K562 treated with DMSO at 1 percent for 24 hours (cell line): ENCODE measurements around the gene SYNE4. TPM values are rescaled to one million over a fixed set of nuclear protein-coding genes. Genes with fewer than 3 reads are reported as not detected.

Source experiments
- total RNA-seq: library from RNA; unstranded; fragments of 300-600 nt; gene quantifications from 2 replicates; pipeline ENCODE4 v1.2.3, GENCODE V29; 2022; ENCODE audit warnings: low read depth; ENCODE audit not compliant: insufficient read depth

The SYNE4 gene
- total RNA-seq, result 0.51 TPM in 1 of 2 replicates, not detected in the other

GRCh38 chr19:36008336-36008978, at the start of gene SYNE4:
SYNE4 (minus strand) TSS chr19:36008813; CDS start chr19:36008681, 132 bp downstream.

GRCh38 chr19:36054733-36055686, 46.4 kb upstream of the SYNE4 start, which contains the start of gene WDR62:
WDR62 (plus strand) TSS chr19:36054897; CDS start chr19:36054972, 75 bp downstream.

GRCh38 chr19:36054119-36054732, 45.6 kb upstream of the SYNE4 start, which contains the start of gene THAP8:
THAP8 (minus strand) TSS chr19:36054285; CDS start chr19:36054217, 68 bp downstream.

GRCh38 chr19:36032251-36033104, 23.9 kb upstream of the SYNE4 start, which contains the start of gene CLIP3:
CLIP3 (minus strand) TSS chr19:36032873; CDS start chr19:36032357, 516 bp downstream.

GRCh38 chr19:36014012-36014924, 5.7 kb upstream of the SYNE4 start, which contains the start of gene ALKBH6:
ALKBH6 (minus strand) TSS chr19:36014213; CDS start chr19:36013397, 816 bp downstream.

GRCh38 chr19:35995048-35995993, 13.3 kb downstream of the SYNE4 start, which contains the start of gene SDHAF1:
SDHAF1 (plus strand) TSS chr19:35995188; CDS start chr19:35995275, 87 bp downstream.

Other genes with a start within 250 kb of the SYNE4 start
- 5.7 and 6.1 TPM in 2 replicates for gene ARHGAP33, start 233.2 kb downstream of the SYNE4 start, total RNA-seq
- not detected in 2 replicates for gene PRODH2, start 196.0 kb downstream of the SYNE4 start, total RNA-seq
- 2.2 and 2.4 TPM in 2 replicates for gene NPHS1, start 156.3 kb downstream of the SYNE4 start, total RNA-seq
- 0.24 TPM in 1 of 2 replicates, not detected in the other for gene KIRREL2, start 151.9 kb downstream of the SYNE4 start, total RNA-seq
- 21.4 and 23.2 TPM in 2 replicates for gene APLP1, start 140.2 kb downstream of the SYNE4 start, total RNA-seq
- gene NFKBID, start 108.3 kb downstream of the SYNE4 start, total RNA-seq, result 6.9 and 7.5 TPM in 2 replicates
- gene HCST, start 106.3 kb downstream of the SYNE4 start, total RNA-seq, result not detected in 2 replicates
- 24.5 and 26.3 TPM in 2 replicates for gene TYROBP, start 100.5 kb downstream of the SYNE4 start, total RNA-seq
- gene LRFN3, start 72.4 kb downstream of the SYNE4 start, total RNA-seq, result 0.32 and 0.80 TPM in 2 replicates
- 65.0 and 68.6 TPM in 2 replicates for gene SDHAF1, start 13.6 kb downstream of the SYNE4 start, total RNA-seq
- 49.2 and 50.7 TPM in 2 replicates for gene ALKBH6, start 5.4 kb upstream of the SYNE4 start, total RNA-seq
- 1.1 and 7.2 TPM in 2 replicates for gene CLIP3, start 24.1 kb upstream of the SYNE4 start, total RNA-seq
- gene THAP8, start 45.5 kb upstream of the SYNE4 start, total RNA-seq, result 8.1 and 8.7 TPM in 2 replicates
- gene WDR62, start 46.1 kb upstream of the SYNE4 start, total RNA-seq, result 40.2 and 43.2 TPM in 2 replicates
- 0.70 TPM in 1 of 2 replicates, not detected in the other for gene OVOL3, start 102.3 kb upstream of the SYNE4 start, total RNA-seq
- gene POLR2I, start 106.1 kb upstream of the SYNE4 start, total RNA-seq, result 89.6 and 182 TPM in 2 replicates
- 112 and 130 TPM in 2 replicates for gene TBCB, start 106.7 kb upstream of the SYNE4 start, total RNA-seq
- gene CAPNS1, start 131.3 kb upstream of the SYNE4 start, total RNA-seq, result 307 and 326 TPM in 2 replicates
- gene COX7A1, start 143.6 kb upstream of the SYNE4 start, total RNA-seq, result not detected in 2 replicates
- gene ZNF565, start 205.9 kb upstream of the SYNE4 start, total RNA-seq, result 0.51 and 1.1 TPM in 2 replicates
- gene ZNF146, start 206.3 kb upstream of the SYNE4 start, total RNA-seq, result 26.4 and 32.6 TPM in 2 replicates